K562 (cell line): Measurements from ENCODE around the gene LIG3. TPM values are rescaled to one million over a fixed set of nuclear protein-coding genes. Genes with fewer than 3 reads are reported as not detected.

Source experiments
- ARID2 ChIP-seq: fragments of 450-650 bp; IDR thresholded peaks from 2 replicates; pipeline ENCODE4 v1.6.1; 2017; ENCODE audit warnings: antibody characterized with exemption, mild to moderate bottlenecking
- JUND ChIP-seq, 2 experiments: IDR thresholded peaks; 2 replicates in 1 of 2; 3 replicates in 1 of 2; pipeline ENCODE4 v1.6.1; 2011; ENCODE audit warnings: borderline replicate concordance in 2 of 2, low read depth in 2 of 2, low read length in 2 of 2, improper control_type of control experiment in 1 of 2, missing biosample characterization in 1 of 2, missing genetic modification characterization in 1 of 2, missing genetic modification reagents in 1 of 2
- POLR2AphosphoS2 ChIP-seq: IDR thresholded peaks from 2 replicates; pipeline ENCODE4 v1.6.1; 2012; ENCODE audit warnings: low read length, improper control_type of control experiment
- RAD21 ChIP-seq, 2 experiments: fragments of 250-450 bp in 1 of 2; fragments of 450-650 bp in 1 of 2; sonication (Bioruptor Pico) in 1 of 2; formaldehyde crosslinking in 1 of 2; IDR thresholded peaks in 1 of 2; conservative IDR thresholded peaks in 1 of 2; 2 replicates each; pipeline versions ENCODE4 v1.4.0 to v1.8.0; 2020 to 2022; ENCODE audit warnings: mild to moderate bottlenecking in 2 of 2, moderate library complexity in 1 of 2
- RBFOX2 ChIP-seq: fragments of 200-400 bp; formaldehyde crosslinking; IDR thresholded peaks from 2 replicates; pipeline ENCODE4 v1.6.1; 2017; ENCODE audit warnings: low read depth, mild to moderate bottlenecking, low read length, moderate library complexity
- SPI1 ChIP-seq: IDR thresholded peaks from 2 replicates; pipeline ENCODE4 v1.6.1; 2011; ENCODE audit warnings: low read depth, low read length, control low read depth, borderline replicate concordance
- polyA plus RNA-seq, 8 experiments: library from polyadenylated mRNA; depleted of rRNA in 4 of 8; stranded (reverse) in 5 of 8; unstranded in 3 of 8; fragments of >200 nt; fragmentation: Nextera tagmentation in 2 of 8; fragmentation: Illumina TruSeq in 1 of 8; extraction: Ambion mirVana in 2 of 8; extraction: Trizol in 1 of 8; gene quantifications; 2 replicates each; pipeline versions ENCODE4 v1.2.1 to v1.2.3, GENCODE V29; 2011 to 2014; ENCODE audit warnings: inconsistent platforms in 1 of 8, missing spikeins in 1 of 8
- total RNA-seq, 7 experiments: library from RNA; depleted of rRNA in 6 of 7; stranded (reverse); fragments of >200 nt in 6 of 7; fragmentation: Illumina TruSeq in 2 of 7; extraction: Trizol in 2 of 7; gene quantifications; 2 replicates each; pipeline versions ENCODE4 v1.2.1 to v1.2.3, GENCODE V29; 2011 to 2021; ENCODE audit warnings: low replicate concordance in 1 of 7
- TF ChIP-seq, protein P1 (sequence below): fragments of 250-450 bp; sonication (Bioruptor Pico); IDR thresholded peaks from 2 replicates; pipeline ENCODE4 v1.4.0; 2020; ENCODE audit warnings: mild to moderate bottlenecking, moderate library complexity
- TF ChIP-seq, protein P2 (sequence below), 3 experiments: IDR thresholded peaks in 2 of 3; conservative IDR thresholded peaks in 1 of 3; 2 replicates each; pipeline ENCODE4 v1.5.1; 2011 to 2012; ENCODE audit warnings: low read length in 3 of 3, mild to moderate bottlenecking in 3 of 3, control low read depth in 2 of 3, improper control_type of control experiment in 1 of 3, inconsistent platforms in 1 of 3, low read depth in 1 of 3, mixed read lengths in 1 of 3, moderate library complexity in 1 of 3; ENCODE audit not compliant: insufficient read depth in 2 of 3
- TF ChIP-seq, protein P3 (sequence below): sonication (generic); formaldehyde crosslinking; IDR thresholded peaks from 2 replicates; pipeline ENCODE4 v1.8.0; 2022; ENCODE audit warnings: missing genetic modification reagents, mild to moderate bottlenecking, moderate library complexity, borderline replicate concordance
- TF ChIP-seq, protein P4 (sequence below), 2 experiments: fragments of 450-650 bp; formaldehyde crosslinking in 1 of 2; IDR thresholded peaks; 2 replicates each; pipeline versions ENCODE4 v1.4.0 to v1.6.1; 2014 to 2020; ENCODE audit warnings: mild to moderate bottlenecking in 2 of 2, borderline replicate concordance in 1 of 2, low read depth in 1 of 2

Gene LIG3
- total and polyA plus RNA-seq, 9 of the 15 experiments (the other 6 are each of a cell fraction or from before 2014, with no cell fraction given): 7.6 to 75.0 (median 43.0) TPM

DNA sequence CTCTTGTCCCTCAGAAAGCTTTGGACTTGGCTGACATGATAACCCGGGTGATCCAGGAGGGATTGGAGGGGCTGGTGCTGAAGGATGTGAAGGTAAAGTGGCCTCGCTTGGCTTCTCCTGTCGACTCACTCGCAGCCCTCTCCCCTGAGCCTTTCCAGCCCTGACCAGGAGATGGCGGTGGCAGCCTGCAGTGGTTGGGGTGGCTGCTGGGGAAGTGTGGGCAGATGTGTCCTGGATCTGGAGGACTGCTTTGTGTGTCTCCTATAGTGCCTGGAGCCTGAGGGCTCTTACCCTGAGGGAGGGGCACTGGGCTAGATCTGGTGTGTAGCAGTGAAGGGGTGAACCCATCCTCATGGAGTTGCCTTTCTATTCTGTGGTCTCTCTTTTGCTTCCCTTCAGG is 17.9 kb downstream of the LIG3 start (continued):
- TF ChIP-seq, protein P1, sequence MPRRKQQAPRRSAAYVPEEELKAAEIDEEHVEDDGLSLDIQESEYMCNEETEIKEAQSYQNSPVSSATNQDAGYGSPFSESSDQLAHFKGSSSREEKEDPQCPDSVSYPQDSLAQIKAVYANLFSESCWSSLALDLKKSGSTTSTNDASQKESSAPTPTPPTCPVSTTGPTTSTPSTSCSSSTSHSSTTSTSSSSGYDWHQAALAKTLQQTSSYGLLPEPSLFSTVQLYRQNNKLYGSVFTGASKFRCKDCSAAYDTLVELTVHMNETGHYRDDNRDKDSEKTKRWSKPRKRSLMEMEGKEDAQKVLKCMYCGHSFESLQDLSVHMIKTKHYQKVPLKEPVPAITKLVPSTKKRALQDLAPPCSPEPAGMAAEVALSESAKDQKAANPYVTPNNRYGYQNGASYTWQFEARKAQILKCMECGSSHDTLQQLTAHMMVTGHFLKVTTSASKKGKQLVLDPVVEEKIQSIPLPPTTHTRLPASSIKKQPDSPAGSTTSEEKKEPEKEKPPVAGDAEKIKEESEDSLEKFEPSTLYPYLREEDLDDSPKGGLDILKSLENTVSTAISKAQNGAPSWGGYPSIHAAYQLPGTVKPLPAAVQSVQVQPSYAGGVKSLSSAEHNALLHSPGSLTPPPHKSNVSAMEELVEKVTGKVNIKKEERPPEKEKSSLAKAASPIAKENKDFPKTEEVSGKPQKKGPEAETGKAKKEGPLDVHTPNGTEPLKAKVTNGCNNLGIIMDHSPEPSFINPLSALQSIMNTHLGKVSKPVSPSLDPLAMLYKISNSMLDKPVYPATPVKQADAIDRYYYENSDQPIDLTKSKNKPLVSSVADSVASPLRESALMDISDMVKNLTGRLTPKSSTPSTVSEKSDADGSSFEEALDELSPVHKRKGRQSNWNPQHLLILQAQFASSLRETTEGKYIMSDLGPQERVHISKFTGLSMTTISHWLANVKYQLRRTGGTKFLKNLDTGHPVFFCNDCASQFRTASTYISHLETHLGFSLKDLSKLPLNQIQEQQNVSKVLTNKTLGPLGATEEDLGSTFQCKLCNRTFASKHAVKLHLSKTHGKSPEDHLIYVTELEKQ: no peak
- TF ChIP-seq RBFOX2 (0 out of 2 replicates have a peak, but pooled peaks have one; percentile 21), JUND (IDR thresholded peaks at IDR 0.05; ENCODE audit: borderline replicate concordance, low read depth, low read length) (0 out of 2 replicates have a peak, but pooled peaks have one; percentile 3), JUND (tag; IDR thresholded peaks at IDR 0.05; ENCODE audit: borderline replicate concordance, low read depth, low read length) (no peak), SPI1 (peak; percentile 43; the same call in 1 of the 2 replicates), ARID2 (peak; percentile 93), RAD21 (CRISPR knock-in tag; conservative IDR thresholded peaks at IDR 0.05 in 1 of 2, IDR thresholded peaks at IDR 0.05 in 1 of 2) (peak; percentile 86 to 95), POLR2AphosphoS2 (0 out of 2 replicates have a peak, but pooled peaks have one; percentile 52)
- TF ChIP-seq, protein P2, sequence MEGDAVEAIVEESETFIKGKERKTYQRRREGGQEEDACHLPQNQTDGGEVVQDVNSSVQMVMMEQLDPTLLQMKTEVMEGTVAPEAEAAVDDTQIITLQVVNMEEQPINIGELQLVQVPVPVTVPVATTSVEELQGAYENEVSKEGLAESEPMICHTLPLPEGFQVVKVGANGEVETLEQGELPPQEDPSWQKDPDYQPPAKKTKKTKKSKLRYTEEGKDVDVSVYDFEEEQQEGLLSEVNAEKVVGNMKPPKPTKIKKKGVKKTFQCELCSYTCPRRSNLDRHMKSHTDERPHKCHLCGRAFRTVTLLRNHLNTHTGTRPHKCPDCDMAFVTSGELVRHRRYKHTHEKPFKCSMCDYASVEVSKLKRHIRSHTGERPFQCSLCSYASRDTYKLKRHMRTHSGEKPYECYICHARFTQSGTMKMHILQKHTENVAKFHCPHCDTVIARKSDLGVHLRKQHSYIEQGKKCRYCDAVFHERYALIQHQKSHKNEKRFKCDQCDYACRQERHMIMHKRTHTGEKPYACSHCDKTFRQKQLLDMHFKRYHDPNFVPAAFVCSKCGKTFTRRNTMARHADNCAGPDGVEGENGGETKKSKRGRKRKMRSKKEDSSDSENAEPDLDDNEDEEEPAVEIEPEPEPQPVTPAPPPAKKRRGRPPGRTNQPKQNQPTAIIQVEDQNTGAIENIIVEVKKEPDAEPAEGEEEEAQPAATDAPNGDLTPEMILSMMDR (IDR thresholded peaks at IDR 0.05 in 2 of 3, conservative IDR thresholded peaks at IDR 0.05 in 1 of 3; ENCODE audit: insufficient read depth in 2 of 3, low read depth in 1 of 3, low read length in 3 of 3): peak; percentile 87 to 91 (median 88)
- TF ChIP-seq, protein P3, sequence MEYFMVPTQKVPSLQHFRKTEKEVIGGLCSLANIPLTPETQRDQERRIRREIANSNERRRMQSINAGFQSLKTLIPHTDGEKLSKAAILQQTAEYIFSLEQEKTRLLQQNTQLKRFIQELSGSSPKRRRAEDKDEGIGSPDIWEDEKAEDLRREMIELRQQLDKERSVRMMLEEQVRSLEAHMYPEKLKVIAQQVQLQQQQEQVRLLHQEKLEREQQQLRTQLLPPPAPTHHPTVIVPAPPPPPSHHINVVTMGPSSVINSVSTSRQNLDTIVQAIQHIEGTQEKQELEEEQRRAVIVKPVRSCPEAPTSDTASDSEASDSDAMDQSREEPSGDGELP: peak; percentile 26; the same call in 1 of the 2 replicates
- TF ChIP-seq, protein P4, sequence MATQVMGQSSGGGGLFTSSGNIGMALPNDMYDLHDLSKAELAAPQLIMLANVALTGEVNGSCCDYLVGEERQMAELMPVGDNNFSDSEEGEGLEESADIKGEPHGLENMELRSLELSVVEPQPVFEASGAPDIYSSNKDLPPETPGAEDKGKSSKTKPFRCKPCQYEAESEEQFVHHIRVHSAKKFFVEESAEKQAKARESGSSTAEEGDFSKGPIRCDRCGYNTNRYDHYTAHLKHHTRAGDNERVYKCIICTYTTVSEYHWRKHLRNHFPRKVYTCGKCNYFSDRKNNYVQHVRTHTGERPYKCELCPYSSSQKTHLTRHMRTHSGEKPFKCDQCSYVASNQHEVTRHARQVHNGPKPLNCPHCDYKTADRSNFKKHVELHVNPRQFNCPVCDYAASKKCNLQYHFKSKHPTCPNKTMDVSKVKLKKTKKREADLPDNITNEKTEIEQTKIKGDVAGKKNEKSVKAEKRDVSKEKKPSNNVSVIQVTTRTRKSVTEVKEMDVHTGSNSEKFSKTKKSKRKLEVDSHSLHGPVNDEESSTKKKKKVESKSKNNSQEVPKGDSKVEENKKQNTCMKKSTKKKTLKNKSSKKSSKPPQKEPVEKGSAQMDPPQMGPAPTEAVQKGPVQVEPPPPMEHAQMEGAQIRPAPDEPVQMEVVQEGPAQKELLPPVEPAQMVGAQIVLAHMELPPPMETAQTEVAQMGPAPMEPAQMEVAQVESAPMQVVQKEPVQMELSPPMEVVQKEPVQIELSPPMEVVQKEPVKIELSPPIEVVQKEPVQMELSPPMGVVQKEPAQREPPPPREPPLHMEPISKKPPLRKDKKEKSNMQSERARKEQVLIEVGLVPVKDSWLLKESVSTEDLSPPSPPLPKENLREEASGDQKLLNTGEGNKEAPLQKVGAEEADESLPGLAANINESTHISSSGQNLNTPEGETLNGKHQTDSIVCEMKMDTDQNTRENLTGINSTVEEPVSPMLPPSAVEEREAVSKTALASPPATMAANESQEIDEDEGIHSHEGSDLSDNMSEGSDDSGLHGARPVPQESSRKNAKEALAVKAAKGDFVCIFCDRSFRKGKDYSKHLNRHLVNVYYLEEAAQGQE (IDR thresholded peaks at IDR 0.05; ENCODE audit: borderline replicate concordance): peak; percentile 89
- TF ChIP-seq, protein P4 (CRISPR knock-in tag; IDR thresholded peaks at IDR 0.05; ENCODE audit: low read depth): no peak
- TF ChIP-seq, all 486 proteins: peak for 16
